NCI-H1417 (cell line): ENCODE results near the gene ALPL.
A peak's percentile ranks its signal among the peaks of the same experiment; 100 is the strongest.

ENCODE experiments used
- DNase-seq, 3 experiments: peaks; one replicate each; lab custom pipeline; 2025; lab: John Stamatoyannopoulos, UW

The ALPL gene

GRCh38 chr1:21530368-21531016, 21.3 kb downstream of the ALPL start:
- DNase-seq: no peak

DNA sequence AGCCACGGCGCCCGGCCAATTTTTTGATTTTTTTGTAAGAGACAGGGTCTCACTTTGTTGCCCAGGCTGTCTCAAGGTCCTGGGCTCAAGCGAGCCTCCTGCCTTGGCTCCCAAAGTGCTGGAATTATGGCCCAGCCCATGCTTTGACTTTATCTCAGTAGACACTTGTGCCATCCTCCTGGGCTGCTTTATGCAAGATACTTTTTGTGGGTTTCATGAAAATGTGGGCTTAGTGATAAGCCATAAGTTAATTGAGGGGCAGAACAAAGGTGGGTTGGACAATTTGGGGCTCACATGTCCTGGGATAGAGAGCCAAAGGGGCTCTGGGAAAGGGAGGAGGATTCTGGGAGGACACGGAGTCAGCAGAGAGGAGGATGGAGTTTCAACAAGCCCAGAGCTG, 22.0 kb downstream of the ALPL start:
- DNase-seq: no peak

DNA sequence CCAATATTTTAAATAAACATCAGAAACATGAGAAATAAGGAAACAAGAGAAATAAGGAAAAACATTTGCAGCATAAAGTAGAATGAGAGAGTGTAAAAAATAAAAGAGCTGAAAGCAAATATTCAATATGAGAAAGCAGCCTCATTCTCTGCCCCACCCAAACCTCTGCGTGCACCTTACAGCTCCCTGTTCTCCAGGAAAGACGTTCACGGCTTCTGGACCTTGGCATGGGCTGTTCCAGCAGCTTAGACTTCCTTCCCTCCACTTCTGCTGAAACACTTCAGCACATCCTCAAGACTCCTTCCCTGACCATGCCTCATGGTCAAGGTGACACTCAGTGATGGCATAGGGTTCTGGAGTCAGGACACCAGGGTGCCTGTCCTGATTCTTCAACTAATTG, 23.3 kb downstream of the ALPL start:
- DNase-seq: no peak

- DNase-seq: no peak
These were observed 23.8 kb downstream of the ALPL start for GRCh38 chr1:21532992-21533534.

DNA sequence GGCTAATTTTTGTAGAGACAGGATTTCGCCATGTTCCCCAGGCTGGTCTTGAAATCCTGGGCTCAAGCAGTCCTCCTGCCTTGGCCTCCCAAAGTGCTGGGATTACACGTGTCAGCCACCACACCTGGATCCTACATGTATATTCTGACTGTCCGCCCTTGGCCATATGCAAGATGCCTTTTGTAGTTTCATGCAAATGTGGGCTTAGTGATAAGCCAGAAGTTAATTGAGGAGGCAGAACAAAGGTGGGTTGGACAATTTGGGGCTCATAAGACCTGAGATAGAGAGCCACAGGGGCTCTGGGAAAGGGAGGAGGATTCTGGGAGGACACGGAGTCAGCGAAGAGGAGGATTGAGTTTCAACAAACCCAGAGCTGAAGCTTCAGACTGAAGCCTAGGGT, 24.9 kb downstream of the ALPL start:
- no peak for DNase-seq

GRCh38 chr1:21534674-21535378, 25.6 kb downstream of the ALPL start:
- peak in 1 of 3 experiments; percentile 60 for DNase-seq

GRCh38 chr1:21536218-21536617, 27.0 kb downstream of the ALPL start:
- no peak for DNase-seq

- DNase-seq: no peak
These were observed 28.3 kb downstream of the ALPL start for GRCh38 chr1:21537511-21537931.

GRCh38 chr1:21537932-21538630, 28.9 kb downstream of the ALPL start:
- no peak for DNase-seq

- DNase-seq: peak in 1 of 3 experiments; percentile 6
These were observed 30.7 kb downstream of the ALPL start for GRCh38 chr1:21539933-21540332.

DNA sequence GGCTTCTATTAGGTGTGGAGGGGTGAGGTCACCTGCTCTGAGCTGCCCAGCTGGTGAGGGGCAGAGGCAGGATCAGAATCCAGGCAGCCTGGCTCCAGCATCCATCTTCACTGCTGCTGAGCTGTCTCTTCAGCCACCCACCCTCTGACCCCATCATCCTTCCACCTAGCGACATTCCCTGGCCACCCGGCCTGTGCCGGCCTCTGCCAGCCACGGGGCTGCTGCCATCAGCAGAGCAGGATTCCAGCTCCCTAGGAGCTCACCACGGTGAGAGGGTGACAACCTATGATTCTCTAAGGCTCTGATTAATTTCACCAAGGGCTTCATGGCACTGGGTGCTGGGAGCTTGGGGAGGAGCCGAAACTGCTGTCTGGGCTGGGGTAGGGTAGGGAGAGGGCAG, 32.1 kb downstream of the ALPL start:
- DNase-seq: no peak

- no peak for DNase-seq
These were observed 32.6 kb downstream of the ALPL start for GRCh38 chr1:21541835-21542234.

- no peak for DNase-seq
These were observed 34.4 kb downstream of the ALPL start for GRCh38 chr1:21543598-21543997.

GRCh38 chr1:21544095-21544494, 34.9 kb downstream of the ALPL start:
- no peak for DNase-seq

DNA sequence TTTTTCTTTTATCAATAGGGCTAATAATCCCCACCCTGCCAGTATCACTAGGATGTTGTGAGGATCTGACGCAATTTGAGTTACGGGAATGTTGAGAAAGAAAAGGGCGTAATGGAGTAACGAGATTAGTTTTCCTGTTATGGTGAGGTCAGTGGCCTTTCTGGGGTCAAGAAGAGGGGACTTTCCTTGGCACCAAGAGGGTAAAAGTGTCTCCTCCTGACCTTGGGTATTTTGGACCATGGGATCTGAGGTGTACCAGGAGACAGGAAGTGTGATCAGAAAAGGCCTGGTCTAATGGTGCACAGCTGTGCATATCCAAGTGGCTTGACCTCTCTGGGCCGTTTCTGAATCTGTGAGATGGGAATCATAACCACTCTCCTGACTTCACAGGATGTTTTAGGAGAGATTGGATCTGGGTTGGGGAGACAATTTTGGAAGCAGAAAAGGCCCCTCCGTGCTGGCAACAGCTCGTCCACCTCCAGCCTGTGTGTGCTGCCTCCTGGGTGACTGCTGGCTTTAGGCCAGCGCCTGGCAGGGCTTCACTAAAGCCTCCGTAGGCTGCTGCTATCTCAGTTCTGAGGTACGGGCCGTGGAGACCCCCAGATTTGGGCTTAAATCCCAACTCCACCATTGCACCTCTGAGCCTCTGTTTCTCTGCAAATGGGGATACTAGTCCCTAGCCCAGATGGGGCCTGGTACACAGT, 37.1 kb downstream of the ALPL start:
- no peak for DNase-seq

DNA sequence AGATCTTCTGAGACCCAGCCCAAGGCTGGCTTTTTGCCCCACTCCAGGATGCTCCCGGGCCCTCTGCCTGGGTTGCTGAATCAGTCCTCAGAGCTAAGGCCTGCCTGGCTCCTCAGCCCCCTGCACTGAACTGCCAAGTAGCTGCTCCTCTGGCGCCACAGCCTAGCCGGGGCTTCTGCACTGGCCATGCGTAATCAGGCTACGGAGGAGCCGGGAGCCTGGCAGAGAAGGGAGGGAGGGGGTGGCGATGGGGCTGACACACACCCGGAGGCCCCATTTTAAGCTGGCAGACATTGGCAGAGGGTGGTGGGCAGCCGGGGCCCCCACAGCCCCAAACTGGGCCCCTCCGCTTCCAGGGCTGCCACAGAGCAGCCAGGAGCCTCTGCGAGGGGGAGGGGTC, 38.7 kb downstream of the ALPL start:
- DNase-seq: no peak

DNA sequence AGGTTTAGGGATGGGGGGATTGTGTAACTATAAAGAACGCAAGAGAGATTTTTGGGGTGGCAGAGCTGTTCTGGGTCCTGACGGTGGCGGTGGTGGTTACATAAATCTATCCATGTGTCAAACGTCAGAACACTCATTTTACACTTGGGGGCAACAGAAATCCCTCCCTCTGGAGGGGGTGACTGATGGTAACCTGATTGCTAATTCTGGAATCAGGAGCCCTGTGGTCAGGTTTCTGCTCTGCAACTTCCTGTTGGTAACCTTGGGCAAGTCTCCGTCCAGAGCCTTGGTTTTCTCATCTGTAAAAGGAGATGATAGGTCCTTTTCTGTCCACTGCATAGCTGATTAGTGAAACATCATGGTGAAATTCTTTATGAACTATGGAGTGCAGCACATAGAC, 40.9 kb downstream of the ALPL start:
- no peak for DNase-seq

- no peak for DNase-seq
These were observed 41.7 kb downstream of the ALPL start for GRCh38 chr1:21550866-21551475.

- no peak for DNase-seq
These were observed 43.5 kb downstream of the ALPL start for GRCh38 chr1:21552715-21553114.

DNA sequence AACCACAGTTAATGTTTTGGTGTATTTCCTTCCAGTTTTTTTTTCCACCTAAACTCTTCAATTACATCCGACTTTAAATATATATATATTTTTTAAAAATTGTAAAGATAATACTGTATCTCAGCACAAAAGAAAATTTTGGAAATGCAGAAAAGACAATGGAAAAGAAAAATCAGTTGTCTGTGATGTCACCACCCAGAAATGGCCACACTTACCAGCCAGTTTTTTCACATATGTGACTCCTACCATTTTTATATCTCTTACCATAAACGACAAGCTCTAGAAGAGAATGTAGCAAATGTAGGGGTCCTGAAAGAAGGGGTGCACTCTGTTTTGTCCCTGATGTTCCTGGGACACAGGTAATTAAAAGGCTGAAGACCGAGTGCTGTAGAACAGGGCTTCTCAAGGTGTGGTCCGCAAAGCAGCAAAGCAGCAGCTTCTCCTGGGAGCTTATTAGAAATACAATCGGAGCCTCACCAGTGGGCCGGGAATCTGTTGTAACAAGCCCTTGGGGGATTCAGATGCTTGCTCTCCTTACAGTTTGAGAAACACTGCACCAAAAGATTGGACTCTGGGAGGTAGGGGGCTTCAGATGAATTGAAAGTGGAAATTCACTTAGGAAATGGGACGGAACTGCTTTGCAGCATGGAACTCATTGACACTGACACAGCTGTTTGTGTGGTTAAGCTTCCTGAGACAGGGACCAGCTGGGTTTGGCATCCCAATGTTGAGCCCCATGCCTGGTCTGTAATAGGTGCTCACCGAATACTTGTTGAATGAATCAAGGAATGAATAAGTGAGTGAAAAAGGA, 44.1 kb downstream of the ALPL start:
- DNase-seq: no peak
